HEK293 (cell line): Measurements from ENCODE around the gene PRPF31.

Source experiments
- CTCF ChIA-PET: fragments of 350-600 bp; formaldehyde crosslinking; extraction: SDS; loops from one replicate; lab custom pipeline; 2021; ENCODE audit warnings: antibody characterized with exemption; lab: Yijun Ruan, JAX
- POLR2A ChIA-PET: fragments of 300-600 bp; formaldehyde crosslinking; extraction: SDS; loops from one replicate; lab custom pipeline; 2020; ENCODE audit warnings: antibody characterized with exemption, inconsistent platforms; lab: Yijun Ruan, JAX
- H3K27ac ChIP-seq: fragments of 200-500 bp; sonication (Bioruptor generic); 2 replicates; pipeline ENCODE4 v1.5.1; 2014; ENCODE audit warnings: low read depth, low read length, control low read depth, inconsistent platforms; ENCODE audit errors: extremely low read depth
- H3K36me3 ChIP-seq, 2 experiments: fragments of 200-500 bp in 1 of 2; sonication (Bioruptor generic) in 1 of 2; 1 replicate in 1 of 2; 2 replicates in 1 of 2; pipeline ENCODE4 v1.5.1; 2014 to 2017; ENCODE audit warnings: inconsistent platforms in 2 of 2, low read length in 2 of 2; ENCODE audit not compliant: control insufficient read depth in 2 of 2, insufficient read depth in 1 of 2
- H3K4me1 ChIP-seq: fragments of 200-500 bp; sonication (Bioruptor generic); 2 replicates; pipeline ENCODE4 v1.5.1; 2014; ENCODE audit warnings: mild to moderate bottlenecking, low read length, inconsistent platforms; ENCODE audit not compliant: control insufficient read depth, insufficient read depth
- H3K4me3 ChIP-seq: 2 replicates; pipeline ENCODE4 v1.5.1; 2011; ENCODE audit warnings: low read depth, mild to moderate bottlenecking, control low read depth, low read length, moderate library complexity
- H3K9me3 ChIP-seq: fragments of 200-500 bp; sonication (Bioruptor generic); 2 replicates; pipeline ENCODE4 v1.5.1; 2014; ENCODE audit warnings: low read depth, low read length, inconsistent platforms; ENCODE audit not compliant: control insufficient read depth, insufficient read depth
- GLIS2 ChIP-seq: fragments of 450-650 bp; formaldehyde crosslinking; IDR thresholded peaks from 2 replicates; pipeline ENCODE4 v1.5.1; 2016; ENCODE audit warnings: missing biosample characterization, missing genetic modification characterization
- MZF1 ChIP-seq: fragments of 450-650 bp; formaldehyde crosslinking; IDR thresholded peaks from 2 replicates; pipeline ENCODE4 v1.5.1; 2017; ENCODE audit warnings: missing biosample characterization, missing genetic modification characterization, borderline replicate concordance
- SALL2 ChIP-seq: fragments of 450-650 bp; formaldehyde crosslinking; IDR thresholded peaks from 2 replicates; pipeline ENCODE4 v1.5.0; 2017; ENCODE audit warnings: missing biosample characterization, mild to moderate bottlenecking, missing genetic modification characterization, borderline replicate concordance
- SETDB1 ChIP-seq: IDR thresholded peaks from one replicate; pipeline ENCODE4 v1.6.1; 2017; ENCODE audit warnings: mild to moderate bottlenecking, low read length, moderate library complexity, mixed read lengths; ENCODE audit not compliant: insufficient read length
- ZBTB20 ChIP-seq: fragments of 450-650 bp; formaldehyde crosslinking; IDR thresholded peaks from 2 replicates; pipeline ENCODE4 v1.5.1; 2016; ENCODE audit warnings: missing biosample characterization, missing genetic modification characterization
- ZNF140 ChIP-seq: fragments of 450-650 bp; formaldehyde crosslinking; IDR thresholded peaks from 2 replicates; pipeline ENCODE4 v1.5.1; 2016; ENCODE audit warnings: missing biosample characterization, missing genetic modification characterization
- ZNF16 ChIP-seq: fragments of 450-650 bp; formaldehyde crosslinking; IDR thresholded peaks from 2 replicates; pipeline ENCODE4 v1.5.1; 2016; ENCODE audit warnings: low read depth, missing biosample characterization, missing genetic modification characterization
- ZNF19 ChIP-seq: fragments of 450-650 bp; formaldehyde crosslinking; IDR thresholded peaks from 2 replicates; pipeline ENCODE4; 2016; ENCODE audit warnings: missing biosample characterization, missing genetic modification characterization, low read depth
- ZNF202 ChIP-seq: fragments of 450-650 bp; formaldehyde crosslinking; IDR thresholded peaks from 2 replicates; pipeline ENCODE4 v1.5.1; 2016; ENCODE audit warnings: missing biosample characterization, missing genetic modification characterization, borderline replicate concordance
- ZNF324 ChIP-seq: fragments of 450-650 bp; formaldehyde crosslinking; IDR thresholded peaks from 2 replicates; pipeline ENCODE4 v1.5.1; 2016; ENCODE audit warnings: missing biosample characterization, missing genetic modification characterization
- ZSCAN16 ChIP-seq: fragments of 450-650 bp; formaldehyde crosslinking; IDR thresholded peaks from 2 replicates; pipeline ENCODE4 v1.5.1; 2016; ENCODE audit warnings: missing biosample characterization, missing genetic modification characterization
- TF ChIP-seq, protein P1 (sequence below): fragments of 450-650 bp; formaldehyde crosslinking; IDR thresholded peaks from 2 replicates; pipeline ENCODE4 v1.5.1; 2016; ENCODE audit warnings: missing biosample characterization, missing genetic modification characterization, borderline replicate concordance
- TF ChIP-seq, protein P2 (sequence below): fragments of 450-650 bp; formaldehyde crosslinking; IDR thresholded peaks from 2 replicates; pipeline ENCODE4 v1.5.1; 2016; ENCODE audit warnings: missing biosample characterization, missing genetic modification characterization
- TF ChIP-seq, protein P3 (sequence below): fragments of 450-650 bp; formaldehyde crosslinking; IDR thresholded peaks from 2 replicates; pipeline ENCODE4 v1.5.1; 2017; ENCODE audit warnings: missing biosample characterization, missing genetic modification characterization
- TF ChIP-seq, protein P4 (sequence below): fragments of 450-650 bp; formaldehyde crosslinking; IDR thresholded peaks from 2 replicates; pipeline ENCODE4 v1.5.1; 2017; ENCODE audit warnings: missing biosample characterization, missing genetic modification characterization
- TF ChIP-seq, protein P5 (sequence below): fragments of 450-650 bp; formaldehyde crosslinking; IDR thresholded peaks from 2 replicates; pipeline ENCODE4 v1.5.1; 2016; ENCODE audit warnings: missing biosample characterization, missing genetic modification characterization

The PRPF31 gene

DNA sequence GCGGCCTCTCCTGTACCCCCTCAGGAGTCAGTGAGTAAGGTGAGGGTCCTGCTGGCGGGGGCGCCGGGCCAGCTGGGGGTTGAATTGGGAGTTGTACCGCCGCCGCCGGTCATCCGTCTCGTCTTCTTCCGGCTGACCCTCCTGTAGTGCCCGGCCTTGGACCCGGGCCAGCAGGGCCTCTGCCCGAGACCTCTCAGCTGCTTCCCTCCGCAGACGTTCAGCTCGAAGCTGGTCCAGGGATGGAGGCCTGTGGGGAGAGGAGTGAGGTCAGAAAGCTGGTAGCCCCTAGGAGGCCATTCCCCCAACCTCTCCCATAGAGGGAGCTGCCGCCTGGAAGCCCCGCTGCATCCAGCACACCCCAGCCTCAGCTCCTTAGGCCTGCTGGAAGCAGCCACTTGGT lies 40.1 kb downstream of the PRPF31 start:
- Histone ChIP-seq H3K4me1 (peaks cover 4% of the 10 kb centered on the region; the same call in 1 of the 2 replicates), H3K4me3 (no peak overlapping the region), H3K27ac (no peak overlapping the region), H3K9me3 (no peaks in the 10 kb centered on the region)
- ChIA-PET CTCF (interaction anchor here (0.6 kb wide), 1 partner anchor 72 kb away, joined by 4 read pairs; no protein-coding TSS in a partner anchor), POLR2A (interaction anchor here (0.8 to 2.7 kb wide), 4 partner anchors 12 to 35 kb away, joined by 3 to 23 read pairs (median 6); partner anchors contain the start of genes CNOT3, MBOAT7 and TSEN34)
- TF ChIP-seq, protein P1, sequence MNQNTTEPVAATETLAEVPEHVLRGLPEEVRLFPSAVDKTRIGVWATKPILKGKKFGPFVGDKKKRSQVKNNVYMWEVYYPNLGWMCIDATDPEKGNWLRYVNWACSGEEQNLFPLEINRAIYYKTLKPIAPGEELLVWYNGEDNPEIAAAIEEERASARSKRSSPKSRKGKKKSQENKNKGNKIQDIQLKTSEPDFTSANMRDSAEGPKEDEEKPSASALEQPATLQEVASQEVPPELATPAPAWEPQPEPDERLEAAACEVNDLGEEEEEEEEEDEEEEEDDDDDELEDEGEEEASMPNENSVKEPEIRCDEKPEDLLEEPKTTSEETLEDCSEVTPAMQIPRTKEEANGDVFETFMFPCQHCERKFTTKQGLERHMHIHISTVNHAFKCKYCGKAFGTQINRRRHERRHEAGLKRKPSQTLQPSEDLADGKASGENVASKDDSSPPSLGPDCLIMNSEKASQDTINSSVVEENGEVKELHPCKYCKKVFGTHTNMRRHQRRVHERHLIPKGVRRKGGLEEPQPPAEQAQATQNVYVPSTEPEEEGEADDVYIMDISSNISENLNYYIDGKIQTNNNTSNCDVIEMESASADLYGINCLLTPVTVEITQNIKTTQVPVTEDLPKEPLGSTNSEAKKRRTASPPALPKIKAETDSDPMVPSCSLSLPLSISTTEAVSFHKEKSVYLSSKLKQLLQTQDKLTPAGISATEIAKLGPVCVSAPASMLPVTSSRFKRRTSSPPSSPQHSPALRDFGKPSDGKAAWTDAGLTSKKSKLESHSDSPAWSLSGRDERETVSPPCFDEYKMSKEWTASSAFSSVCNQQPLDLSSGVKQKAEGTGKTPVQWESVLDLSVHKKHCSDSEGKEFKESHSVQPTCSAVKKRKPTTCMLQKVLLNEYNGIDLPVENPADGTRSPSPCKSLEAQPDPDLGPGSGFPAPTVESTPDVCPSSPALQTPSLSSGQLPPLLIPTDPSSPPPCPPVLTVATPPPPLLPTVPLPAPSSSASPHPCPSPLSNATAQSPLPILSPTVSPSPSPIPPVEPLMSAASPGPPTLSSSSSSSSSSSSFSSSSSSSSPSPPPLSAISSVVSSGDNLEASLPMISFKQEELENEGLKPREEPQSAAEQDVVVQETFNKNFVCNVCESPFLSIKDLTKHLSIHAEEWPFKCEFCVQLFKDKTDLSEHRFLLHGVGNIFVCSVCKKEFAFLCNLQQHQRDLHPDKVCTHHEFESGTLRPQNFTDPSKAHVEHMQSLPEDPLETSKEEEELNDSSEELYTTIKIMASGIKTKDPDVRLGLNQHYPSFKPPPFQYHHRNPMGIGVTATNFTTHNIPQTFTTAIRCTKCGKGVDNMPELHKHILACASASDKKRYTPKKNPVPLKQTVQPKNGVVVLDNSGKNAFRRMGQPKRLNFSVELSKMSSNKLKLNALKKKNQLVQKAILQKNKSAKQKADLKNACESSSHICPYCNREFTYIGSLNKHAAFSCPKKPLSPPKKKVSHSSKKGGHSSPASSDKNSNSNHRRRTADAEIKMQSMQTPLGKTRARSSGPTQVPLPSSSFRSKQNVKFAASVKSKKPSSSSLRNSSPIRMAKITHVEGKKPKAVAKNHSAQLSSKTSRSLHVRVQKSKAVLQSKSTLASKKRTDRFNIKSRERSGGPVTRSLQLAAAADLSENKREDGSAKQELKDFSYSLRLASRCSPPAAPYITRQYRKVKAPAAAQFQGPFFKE (tag by site-specific recombination), result no peak
- TF ChIP-seq GLIS2 (tag by site-specific recombination) (0 out of 2 replicates have a peak, but pooled peaks have one; percentile 28), ZNF202 (tag by site-specific recombination) (no peak), ZNF16 (tag by site-specific recombination) (no peak)
- TF ChIP-seq, protein P2, sequence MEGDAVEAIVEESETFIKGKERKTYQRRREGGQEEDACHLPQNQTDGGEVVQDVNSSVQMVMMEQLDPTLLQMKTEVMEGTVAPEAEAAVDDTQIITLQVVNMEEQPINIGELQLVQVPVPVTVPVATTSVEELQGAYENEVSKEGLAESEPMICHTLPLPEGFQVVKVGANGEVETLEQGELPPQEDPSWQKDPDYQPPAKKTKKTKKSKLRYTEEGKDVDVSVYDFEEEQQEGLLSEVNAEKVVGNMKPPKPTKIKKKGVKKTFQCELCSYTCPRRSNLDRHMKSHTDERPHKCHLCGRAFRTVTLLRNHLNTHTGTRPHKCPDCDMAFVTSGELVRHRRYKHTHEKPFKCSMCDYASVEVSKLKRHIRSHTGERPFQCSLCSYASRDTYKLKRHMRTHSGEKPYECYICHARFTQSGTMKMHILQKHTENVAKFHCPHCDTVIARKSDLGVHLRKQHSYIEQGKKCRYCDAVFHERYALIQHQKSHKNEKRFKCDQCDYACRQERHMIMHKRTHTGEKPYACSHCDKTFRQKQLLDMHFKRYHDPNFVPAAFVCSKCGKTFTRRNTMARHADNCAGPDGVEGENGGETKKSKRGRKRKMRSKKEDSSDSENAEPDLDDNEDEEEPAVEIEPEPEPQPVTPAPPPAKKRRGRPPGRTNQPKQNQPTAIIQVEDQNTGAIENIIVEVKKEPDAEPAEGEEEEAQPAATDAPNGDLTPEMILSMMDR (tag by site-specific recombination), result 0 out of 2 replicates have a peak, but pooled peaks have one; percentile 11
- TF ChIP-seq, all 188 proteins: peak for 2
- peaks cover 39 to 70% of the 10 kb centered on the region in 2 experiments for H3K36me3 ChIP-seq

DNA sequence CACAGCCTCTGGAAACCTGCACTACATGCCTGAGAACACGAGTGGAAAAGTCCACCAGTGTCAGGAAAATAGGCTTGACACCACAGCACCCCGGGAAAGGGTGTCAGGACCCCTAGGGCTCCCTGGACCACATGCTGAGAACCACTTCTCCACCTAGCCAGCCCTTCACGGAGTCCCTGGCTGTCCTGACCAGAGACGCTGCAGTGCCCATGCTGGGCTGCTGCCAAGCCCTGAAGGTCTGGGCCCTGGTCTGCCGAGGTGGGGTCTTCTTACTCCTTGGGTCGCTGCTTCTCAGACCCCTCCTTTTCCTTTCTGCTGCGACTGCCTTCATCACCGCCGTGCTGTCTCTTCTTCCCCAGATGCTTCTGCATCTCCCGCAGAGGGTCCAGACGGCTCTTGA lies 40.9 kb downstream of the PRPF31 start:
- no peak overlapping the region for H3K27ac ChIP-seq
- no peak overlapping the region for H3K4me3 ChIP-seq
- H3K9me3 ChIP-seq, result no peaks in the 10 kb centered on the region
- ChIA-PET CTCF (interaction anchor here (0.7 kb wide), 1 partner anchor 42 kb away, joined by 3 read pairs; no protein-coding TSS in a partner anchor), POLR2A (interaction anchor here (0.6 to 2.7 kb wide), 7 partner anchors 13 to 227 kb away, joined by 3 to 23 read pairs (median 3); partner anchors contain the start of genes CNOT3, MBOAT7 and TSEN34)
- H3K4me1 ChIP-seq, result peaks cover 4% of the 10 kb centered on the region; the same call in 1 of the 2 replicates
- peaks cover 31 to 64% of the 10 kb centered on the region in 2 experiments for H3K36me3 ChIP-seq
- TF ChIP-seq GLIS2 (tag by site-specific recombination) (peak; percentile 41; the same call in 1 of the 2 replicates), ZNF140 (tag by site-specific recombination) (no peak)

DNA sequence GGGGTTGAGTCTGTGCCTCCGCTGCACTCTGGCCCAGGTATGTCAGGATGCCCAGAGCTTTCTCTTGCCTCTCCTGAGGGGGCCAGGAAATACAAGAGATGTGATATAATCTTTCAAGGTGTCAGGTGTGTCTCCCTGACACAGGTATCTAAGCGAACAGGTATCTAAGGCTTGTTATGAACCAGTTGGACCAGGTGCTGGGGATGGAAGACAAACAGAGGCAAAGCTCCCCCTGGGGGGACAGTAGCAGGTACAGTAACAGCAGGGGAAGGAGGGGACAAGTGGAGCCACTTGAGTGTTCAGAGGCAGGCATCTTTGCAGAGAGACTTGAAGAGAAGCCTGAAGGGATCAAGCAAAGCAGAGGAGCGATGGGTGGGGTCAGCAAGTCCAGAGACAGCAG lies 41.4 kb downstream of the PRPF31 start:
- CTCF ChIA-PET, result interaction anchor here (0.7 to 0.8 kb wide), 2 partner anchors 8 to 42 kb away, joined by 3 to 5 read pairs; no protein-coding TSS in a partner anchor
- H3K27ac ChIP-seq, result no peak overlapping the region
- no peaks in the 10 kb centered on the region for H3K9me3 ChIP-seq
- TF ChIP-seq MZF1 (tag by site-specific recombination) (no peak), ZBTB20 (tag by site-specific recombination) (no peak), SETDB1 (no peak), ZNF324 (tag by site-specific recombination) (no peak), ZSCAN16 (tag by site-specific recombination) (no peak), ZNF19 (tag by site-specific recombination) (no peak), SALL2 (no peak)
- TF ChIP-seq, protein P3, sequence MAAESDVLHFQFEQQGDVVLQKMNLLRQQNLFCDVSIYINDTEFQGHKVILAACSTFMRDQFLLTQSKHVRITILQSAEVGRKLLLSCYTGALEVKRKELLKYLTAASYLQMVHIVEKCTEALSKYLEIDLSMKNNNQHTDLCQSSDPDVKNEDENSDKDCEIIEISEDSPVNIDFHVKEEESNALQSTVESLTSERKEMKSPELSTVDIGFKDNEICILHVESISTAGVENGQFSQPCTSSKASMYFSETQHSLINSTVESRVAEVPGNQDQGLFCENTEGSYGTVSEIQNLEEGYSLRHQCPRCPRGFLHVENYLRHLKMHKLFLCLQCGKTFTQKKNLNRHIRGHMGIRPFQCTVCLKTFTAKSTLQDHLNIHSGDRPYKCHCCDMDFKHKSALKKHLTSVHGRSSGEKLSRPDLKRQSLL (tag by site-specific recombination), result no peak
- TF ChIP-seq, protein P4, sequence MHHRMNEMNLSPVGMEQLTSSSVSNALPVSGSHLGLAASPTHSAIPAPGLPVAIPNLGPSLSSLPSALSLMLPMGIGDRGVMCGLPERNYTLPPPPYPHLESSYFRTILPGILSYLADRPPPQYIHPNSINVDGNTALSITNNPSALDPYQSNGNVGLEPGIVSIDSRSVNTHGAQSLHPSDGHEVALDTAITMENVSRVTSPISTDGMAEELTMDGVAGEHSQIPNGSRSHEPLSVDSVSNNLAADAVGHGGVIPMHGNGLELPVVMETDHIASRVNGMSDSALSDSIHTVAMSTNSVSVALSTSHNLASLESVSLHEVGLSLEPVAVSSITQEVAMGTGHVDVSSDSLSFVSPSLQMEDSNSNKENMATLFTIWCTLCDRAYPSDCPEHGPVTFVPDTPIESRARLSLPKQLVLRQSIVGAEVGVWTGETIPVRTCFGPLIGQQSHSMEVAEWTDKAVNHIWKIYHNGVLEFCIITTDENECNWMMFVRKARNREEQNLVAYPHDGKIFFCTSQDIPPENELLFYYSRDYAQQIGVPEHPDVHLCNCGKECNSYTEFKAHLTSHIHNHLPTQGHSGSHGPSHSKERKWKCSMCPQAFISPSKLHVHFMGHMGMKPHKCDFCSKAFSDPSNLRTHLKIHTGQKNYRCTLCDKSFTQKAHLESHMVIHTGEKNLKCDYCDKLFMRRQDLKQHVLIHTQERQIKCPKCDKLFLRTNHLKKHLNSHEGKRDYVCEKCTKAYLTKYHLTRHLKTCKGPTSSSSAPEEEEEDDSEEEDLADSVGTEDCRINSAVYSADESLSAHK (tag by site-specific recombination), result no peak
- TF ChIP-seq, protein P5, sequence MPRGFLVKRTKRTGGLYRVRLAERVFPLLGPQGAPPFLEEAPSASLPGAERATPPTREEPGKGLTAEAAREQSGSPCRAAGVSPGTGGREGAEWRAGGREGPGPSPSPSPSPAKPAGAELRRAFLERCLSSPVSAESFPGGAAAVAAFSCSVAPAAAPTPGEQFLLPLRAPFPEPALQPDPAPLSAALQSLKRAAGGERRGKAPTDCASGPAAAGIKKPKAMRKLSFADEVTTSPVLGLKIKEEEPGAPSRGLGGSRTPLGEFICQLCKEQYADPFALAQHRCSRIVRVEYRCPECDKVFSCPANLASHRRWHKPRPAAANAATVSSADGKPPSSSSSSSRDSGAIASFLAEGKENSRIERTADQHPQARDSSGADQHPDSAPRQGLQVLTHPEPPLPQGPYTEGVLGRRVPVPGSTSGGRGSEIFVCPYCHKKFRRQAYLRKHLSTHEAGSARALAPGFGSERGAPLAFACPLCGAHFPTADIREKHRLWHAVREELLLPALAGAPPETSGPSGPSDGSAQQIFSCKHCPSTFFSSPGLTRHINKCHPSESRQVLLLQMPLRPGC (tag by site-specific recombination), result no peak
- TF ChIP-seq, all 188 proteins: peak for 0
- Histone ChIP-seq H3K4me3 (no peak overlapping the region), H3K4me1 (peaks cover 4% of the 10 kb centered on the region; the same call in 1 of the 2 replicates), H3K36me3 (peaks cover 31 to 59% of the 10 kb centered on the region in 2 experiments)
- POLR2A ChIA-PET, result interaction anchor here (0.6 to 2.7 kb wide), 7 partner anchors 13 to 282 kb away, joined by 3 to 23 read pairs (median 3); partner anchors contain the start of genes CNOT3 and MBOAT7
